GM18505 (cell line): ENCODE measurements around the gene ABR.

ENCODE experiments used
- ATAC-seq: cut with Tn5 transposase; IDR thresholded peaks from one replicate; pipeline ENCODE4 v1.9.1; 2021; ENCODE audit not compliant: unreplicated experiment
- POLR2A ChIP-seq: IDR thresholded peaks from 4 replicates; pipeline ENCODE4 v1.6.1; 2011; ENCODE audit warnings: borderline replicate concordance; ENCODE audit not compliant: insufficient read depth, insufficient read length; ENCODE audit errors: extremely low read depth

The ABR gene

GRCh38 chr17:1177016-1177700 lies 2.6 kb downstream of the ABR start:
- no peak for ATAC-seq
- TF ChIP-seq POLR2A: no peak

GRCh38 chr17:1174263-1174880 lies 5.4 kb downstream of the ABR start:
- no peak for ATAC-seq
- no peak for TF ChIP-seq POLR2A

GRCh38 chr17:1173432-1174262 lies 6.1 kb downstream of the ABR start:
- no peak for TF ChIP-seq POLR2A
- ATAC-seq: no peak

GRCh38 chr17:1171953-1172352 lies 7.8 kb downstream of the ABR start:
- TF ChIP-seq POLR2A: no peak
- ATAC-seq: no peak

- TF ChIP-seq POLR2A: no peak
- ATAC-seq: no peak
Observed at GRCh38 chr17:1170739-1171138, 9.0 kb downstream of the ABR start.

GRCh38 chr17:1169929-1170312 lies 9.9 kb downstream of the ABR start:
- ATAC-seq: no peak
- TF ChIP-seq POLR2A: no peak

GRCh38 chr17:1169221-1169928 lies 10.4 kb downstream of the ABR start:
- no peak for ATAC-seq

GRCh38 chr17:1168533-1169220 lies 11.1 kb downstream of the ABR start:
- ATAC-seq: no peak
- no peak for TF ChIP-seq POLR2A

More at GRCh38 chr17:1169221-1169928, 10.4 kb downstream of the ABR start:
- TF ChIP-seq POLR2A: no peak

- no peak for ATAC-seq
- no peak for TF ChIP-seq POLR2A
Observed at GRCh38 chr17:1166276-1166675, 13.5 kb downstream of the ABR start.

GRCh38 chr17:1165836-1166235 lies 13.9 kb downstream of the ABR start:
- no peak for TF ChIP-seq POLR2A
- no peak for ATAC-seq

GRCh38 chr17:1164935-1165556 lies 14.7 kb downstream of the ABR start:
- no peak for TF ChIP-seq POLR2A
- no peak for ATAC-seq

GRCh38 chr17:1162116-1162855 lies 17.5 kb downstream of the ABR start:
- TF ChIP-seq POLR2A: no peak
- ATAC-seq: no peak
